ENCODE results near the gene SESN1.
"Not testable (repeated sequence)": the region's sequence is repeated elsewhere in the genome, so short reads cannot be mapped to it uniquely, and the experiment has no call there.

DNA sequence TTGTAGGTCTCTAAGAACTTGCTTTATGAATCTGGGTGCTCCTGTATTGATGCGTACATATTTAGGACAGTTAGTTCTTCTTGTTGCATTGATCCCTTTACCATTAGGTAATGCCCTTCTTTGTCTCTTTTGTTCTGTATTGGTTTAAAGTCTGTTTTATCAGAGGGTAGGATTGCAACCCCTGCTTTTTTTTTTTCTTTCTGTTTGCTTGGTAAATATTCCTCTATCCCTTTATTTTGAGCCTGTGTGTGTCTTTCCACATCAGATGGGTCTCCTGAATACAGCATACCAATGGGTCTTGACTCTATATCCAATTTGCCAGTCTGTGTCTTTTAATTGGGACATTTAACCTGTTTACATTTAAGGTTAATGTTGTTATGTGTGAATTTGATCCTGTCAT is 116.0 kb downstream of the SESN1 start:
- TF ChIP-seq POLR2A (IDR thresholded peaks at IDR 0.05); CTCF (IDR thresholded peaks at IDR 0.05 in 4 of 5, conservative IDR thresholded peaks at IDR 0.05 in 1 of 5): not testable (repeated sequence)
